ELR (cell line): ENCODE measurements around the gene GBA2.

ENCODE experiments used
- DNase-seq: peaks from one replicate; pipeline ENCODE4 v3.0.0-alpha.2; 2015; ENCODE audit warnings: low read depth

GBA2 gene

DNA sequence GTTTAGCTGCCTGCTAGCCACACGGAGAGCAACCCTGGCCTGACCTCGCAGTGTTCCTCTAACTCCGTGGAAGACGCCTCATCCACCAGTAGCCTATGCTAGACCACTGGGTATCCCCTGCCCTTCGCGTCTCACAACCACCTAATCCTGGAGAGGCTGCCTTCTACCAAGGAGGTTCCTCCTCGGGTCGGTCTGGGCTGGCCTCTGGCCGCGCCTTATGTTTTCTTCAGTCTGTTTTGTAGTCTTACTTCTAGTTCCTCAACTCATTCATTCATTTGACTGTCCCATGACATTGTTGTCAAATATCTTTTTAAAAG, 57.7 kb downstream of the GBA2 start:
- DNase-seq, result no peak

- DNase-seq, result peak; percentile 70
Observed at GRCh38 chr9:35690614-35691333, 58.3 kb downstream of the GBA2 start.

GRCh38 chr9:35690294-35690613, 58.8 kb downstream of the GBA2 start:
- DNase-seq, result peak; percentile 51

DNA sequence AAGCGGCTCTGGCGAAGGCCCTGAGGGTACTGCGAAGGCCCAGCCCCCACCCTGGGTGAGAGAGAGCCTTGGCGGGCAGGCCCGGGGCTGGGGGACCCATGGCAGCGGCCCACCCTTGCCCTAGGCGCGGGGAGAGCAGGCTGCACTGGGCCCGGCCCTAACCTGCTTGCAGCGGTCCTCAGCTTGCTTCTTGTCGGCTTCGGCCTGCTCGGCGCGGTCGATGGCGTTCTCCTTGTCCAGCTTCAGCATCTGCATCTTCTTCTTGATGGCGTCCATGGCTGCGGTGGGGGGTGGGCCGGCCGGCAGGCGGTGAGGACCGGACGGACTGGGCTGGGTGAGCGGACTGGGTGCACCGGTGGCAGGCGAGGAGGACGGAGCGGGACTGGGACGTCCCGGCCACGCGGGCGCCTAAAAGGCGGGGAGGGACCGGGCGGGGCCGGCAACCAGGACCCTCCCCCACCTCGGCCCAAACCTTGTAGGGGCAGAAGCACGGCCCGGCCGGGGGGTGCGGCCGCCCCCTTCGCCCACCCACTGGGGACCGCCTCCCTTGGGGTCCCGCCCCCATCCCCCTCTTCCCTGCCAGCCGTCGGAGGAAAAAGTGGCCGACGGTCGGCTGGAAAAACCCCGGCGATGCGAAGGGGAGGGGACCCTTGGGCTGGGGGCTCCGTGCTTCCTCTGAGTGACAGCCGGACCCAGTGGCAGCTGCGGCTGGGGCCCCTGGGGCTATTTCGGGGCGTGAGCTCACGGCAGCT, 59.3 kb downstream of the GBA2 start, which contains the start of gene TPM2:
Gene TPM2, minus strand, starts transcription at position 384 of the 752 bp plus-strand sequence. Its CDS starts 108 bp downstream, at position 276.
- DNase-seq, result peak; percentile 82

GRCh38 chr9:35688558-35689541, 60.2 kb downstream of the GBA2 start:
- peak; percentile 91 for DNase-seq

- DNase-seq, result no peak
Observed at GRCh38 chr9:35687972-35688557, 61.0 kb downstream of the GBA2 start.

GRCh38 chr9:35687306-35687705, 61.7 kb downstream of the GBA2 start:
- DNase-seq, result no peak
